Muscle layer of colon (tissue), 2 donors: Measurements from ENCODE around the gene KIAA0930.

ENCODE experiments used
- H3K27ac ChIP-seq: one replicate; pipeline ENCODE4 v1.7.0; 2013; ENCODE audit warnings: low read depth, mild to moderate bottlenecking, low read length, moderate library complexity
- H3K27me3 ChIP-seq, 2 donors: one replicate each; pipeline ENCODE4 v1.7.0; 2013; ENCODE audit warnings: low read length in 2 of 2, mild to moderate bottlenecking in 2 of 2; ENCODE audit not compliant: insufficient read depth in 2 of 2, control insufficient read depth in 1 of 2
- H3K36me3 ChIP-seq: one replicate; pipeline ENCODE4 v1.7.0; 2013; ENCODE audit warnings: mild to moderate bottlenecking, low read length; ENCODE audit not compliant: insufficient read depth
- H3K4me1 ChIP-seq: one replicate; pipeline ENCODE4 v1.7.0; 2013; ENCODE audit warnings: mild to moderate bottlenecking, low read length; ENCODE audit not compliant: insufficient read depth
- H3K4me3 ChIP-seq, 2 donors: one replicate each; pipeline ENCODE4 v1.7.0; 2013; ENCODE audit warnings: low read length in 2 of 2, low read depth in 1 of 2, mild to moderate bottlenecking in 1 of 2, moderate library complexity in 1 of 2
- H3K9ac ChIP-seq: one replicate; pipeline ENCODE4 v1.7.0; 2013; ENCODE audit warnings: low read length
- H3K9me3 ChIP-seq: one replicate; pipeline ENCODE4 v1.7.0; 2013; ENCODE audit warnings: mild to moderate bottlenecking, low read length
- donor health status: abdominal sarcoma.
- donor health status: Adenocarcinoma of cecum.

Gene KIAA0930

GRCh38 chr22:45210174-45210573, 30.5 kb downstream of the KIAA0930 start:
- Histone ChIP-seq H3K27me3 (no peaks in the 10 kb centered on the region), H3K27ac (no peak overlapping the region), H3K9me3 (no peaks in the 10 kb centered on the region), H3K4me3 (no peak overlapping the region), H3K36me3 (peaks cover under 1% of the 10 kb centered on the region), H3K9ac (no peak overlapping the region), H3K4me1 (peaks cover 37% of the 10 kb centered on the region)

DNA sequence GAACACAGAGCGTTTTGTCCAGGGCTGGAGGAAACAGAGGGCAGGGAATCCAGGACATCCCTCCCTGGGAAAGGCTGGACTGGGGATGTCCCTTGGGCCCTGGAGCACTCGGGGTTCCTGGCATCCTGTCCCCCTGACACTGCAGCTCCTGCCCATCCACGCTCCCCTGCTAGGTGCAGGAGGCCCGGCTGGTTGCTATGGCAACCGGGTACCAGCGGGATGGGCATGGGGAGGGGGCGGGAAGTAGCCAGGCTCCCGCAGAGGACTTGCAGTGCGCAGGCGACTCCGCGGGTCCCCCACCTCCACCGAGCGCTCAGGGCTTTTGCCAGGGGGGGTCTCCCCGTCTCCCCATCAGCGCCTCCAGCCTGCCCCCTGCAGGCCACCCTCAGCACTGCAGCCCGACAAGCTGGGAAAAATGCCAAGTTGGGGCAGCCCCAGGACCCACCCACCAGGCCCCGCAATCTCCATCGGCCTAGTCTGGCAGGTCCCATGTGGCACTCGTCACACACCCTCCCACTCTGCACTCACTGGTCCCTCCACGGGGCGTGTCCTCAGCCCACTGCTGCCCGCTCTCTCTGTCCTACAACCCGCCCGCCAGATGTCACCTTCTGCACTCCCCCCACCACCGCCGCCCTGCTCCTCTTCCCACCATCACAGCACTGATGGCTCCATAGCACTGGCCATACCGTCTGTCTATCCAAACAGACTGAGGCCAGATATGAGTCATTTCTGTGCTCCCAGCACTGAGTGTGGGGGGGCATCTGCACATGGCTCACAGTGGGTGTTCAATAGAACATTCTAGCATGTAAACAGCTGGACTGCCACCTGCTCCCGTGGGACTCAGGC, 31.5 kb downstream of the KIAA0930 start:
- Histone ChIP-seq H3K27me3 (no peaks in the 10 kb centered on the region), H3K4me1 (peaks cover 37% of the 10 kb centered on the region), H3K9ac (no peak overlapping the region), H3K9me3 (no peaks in the 10 kb centered on the region), H3K27ac (no peak overlapping the region), H3K4me3 (no peak overlapping the region), H3K36me3 (peaks cover 10% of the 10 kb centered on the region)

GRCh38 chr22:45208696-45208992, 32.0 kb downstream of the KIAA0930 start:
- Histone ChIP-seq H3K9me3 (no peaks in the 10 kb centered on the region), H3K9ac (no peak overlapping the region), H3K4me3 (no peak overlapping the region), H3K27ac (no peak overlapping the region), H3K27me3 (no peaks in the 10 kb centered on the region), H3K4me1 (peaks cover 37% of the 10 kb centered on the region), H3K36me3 (peaks cover 11% of the 10 kb centered on the region)

- H3K4me1 ChIP-seq, result peaks cover 32% of the 10 kb centered on the region
- no peak overlapping the region for H3K4me3 ChIP-seq
- H3K9me3 ChIP-seq, result no peaks in the 10 kb centered on the region
- H3K36me3 ChIP-seq, result peaks cover 11% of the 10 kb centered on the region
- no peak overlapping the region for H3K9ac ChIP-seq
- H3K27me3 ChIP-seq, result no peaks in the 10 kb centered on the region
- H3K27ac ChIP-seq, result no peak overlapping the region
These were observed 32.6 kb downstream of the KIAA0930 start for GRCh38 chr22:45207981-45208664.

- Histone ChIP-seq H3K9me3 (no peaks in the 10 kb centered on the region), H3K36me3 (peaks cover 16% of the 10 kb centered on the region), H3K4me3 (no peak overlapping the region), H3K27ac (no peak overlapping the region), H3K27me3 (no peaks in the 10 kb centered on the region), H3K4me1 (peaks cover 28% of the 10 kb centered on the region), H3K9ac (no peak overlapping the region)
These were observed 33.2 kb downstream of the KIAA0930 start for GRCh38 chr22:45207533-45207932.

- H3K36me3 ChIP-seq, result peaks cover 18% of the 10 kb centered on the region
- no peaks in the 10 kb centered on the region for H3K9me3 ChIP-seq
- no peak overlapping the region for H3K9ac ChIP-seq
- no peaks in the 10 kb centered on the region for H3K27me3 ChIP-seq
- H3K4me3 ChIP-seq, result no peak overlapping the region
- no peak overlapping the region for H3K27ac ChIP-seq
- H3K4me1 ChIP-seq, result peaks cover 29% of the 10 kb centered on the region
These were observed 34.5 kb downstream of the KIAA0930 start for GRCh38 chr22:45206233-45206632.

- Histone ChIP-seq H3K4me3 (no peak overlapping the region), H3K36me3 (peaks cover 23% of the 10 kb centered on the region), H3K27ac (no peak overlapping the region), H3K9ac (no peak overlapping the region), H3K4me1 (peaks cover 23% of the 10 kb centered on the region), H3K9me3 (no peaks in the 10 kb centered on the region), H3K27me3 (no peaks in the 10 kb centered on the region)
These were observed 35.3 kb downstream of the KIAA0930 start for GRCh38 chr22:45205276-45205925.

- H3K9ac ChIP-seq, result no peak overlapping the region
- peaks cover 23% of the 10 kb centered on the region for H3K36me3 ChIP-seq
- no peaks in the 10 kb centered on the region for H3K9me3 ChIP-seq
These were observed 35.9 kb downstream of the KIAA0930 start for GRCh38 chr22:45204819-45205218.

GRCh38 chr22:45204241-45204640, 36.5 kb downstream of the KIAA0930 start:
- H3K9ac ChIP-seq, result no peak overlapping the region
- no peak overlapping the region for H3K4me3 ChIP-seq
- H3K27me3 ChIP-seq, result no peaks in the 10 kb centered on the region
- H3K27ac ChIP-seq, result no peak overlapping the region
- peaks cover 13% of the 10 kb centered on the region for H3K4me1 ChIP-seq
- peaks cover 27% of the 10 kb centered on the region for H3K36me3 ChIP-seq
- no peaks in the 10 kb centered on the region for H3K9me3 ChIP-seq

More at GRCh38 chr22:45204819-45205218, 35.9 kb downstream of the KIAA0930 start:
- Histone ChIP-seq H3K27ac (no peak overlapping the region), H3K4me3 (no peak overlapping the region), H3K27me3 (no peaks in the 10 kb centered on the region), H3K4me1 (peaks cover 17% of the 10 kb centered on the region)

- Histone ChIP-seq H3K9ac (no peak overlapping the region), H3K27me3 (no peaks in the 10 kb centered on the region), H3K27ac (no peak overlapping the region), H3K4me3 (no peak overlapping the region), H3K36me3 (peaks cover 33% of the 10 kb centered on the region), H3K9me3 (no peaks in the 10 kb centered on the region), H3K4me1 (peaks cover 13% of the 10 kb centered on the region)
These were observed 37.3 kb downstream of the KIAA0930 start for GRCh38 chr22:45203150-45203951.
